HEK293T (cell line): ENCODE measurements around the gene ARHGEF16.

Experiments used
- ARNT ChIP-seq: fragments of 450-650 bp; IDR thresholded peaks from 2 replicates; pipeline ENCODE4 v1.6.1; 2017; ENCODE audit warnings: mild to moderate bottlenecking
- BHLHE40 ChIP-seq: fragments of 450-650 bp; IDR thresholded peaks from 2 replicates; pipeline ENCODE4 v1.6.1; 2016; ENCODE audit warnings: mild to moderate bottlenecking, moderate library complexity, borderline replicate concordance
- FOXK2 ChIP-seq: fragments of 450-650 bp; IDR thresholded peaks from 2 replicates; pipeline ENCODE4 v1.6.1; 2016; ENCODE audit warnings: mild to moderate bottlenecking
- FOXM1 ChIP-seq: fragments of 450-650 bp; IDR thresholded peaks from 2 replicates; pipeline ENCODE4 v1.6.1; 2017; ENCODE audit warnings: mild to moderate bottlenecking, borderline replicate concordance
- HDGF ChIP-seq: fragments of 450-650 bp; IDR thresholded peaks from 2 replicates; pipeline ENCODE4 v1.6.1; 2017; ENCODE audit warnings: antibody characterized with exemption, borderline replicate concordance
- NFRKB ChIP-seq: fragments of 450-650 bp; IDR thresholded peaks from 2 replicates; pipeline ENCODE4 v1.6.1; 2016; ENCODE audit warnings: mild to moderate bottlenecking, moderate library complexity
- SP1 ChIP-seq: fragments of 450-650 bp; IDR thresholded peaks from 2 replicates; pipeline ENCODE4 v1.6.1; 2017
- ZNF384 ChIP-seq: fragments of 450-650 bp; IDR thresholded peaks from 2 replicates; pipeline ENCODE4 v1.6.1; 2016
- TF ChIP-seq, protein P1 (sequence below): fragments of 450-650 bp; IDR thresholded peaks from 2 replicates; pipeline ENCODE4 v1.6.1; 2016

- TF ChIP-seq ARNT = no peak
- TF ChIP-seq FOXM1 = no peak
- no peak for TF ChIP-seq HDGF
- TF ChIP-seq SP1 = no peak
- no peak for TF ChIP-seq FOXK2
- no peak for TF ChIP-seq BHLHE40
- TF ChIP-seq ZNF384 = no peak
- TF ChIP-seq NFRKB = no peak
- TF ChIP-seq, protein P1, sequence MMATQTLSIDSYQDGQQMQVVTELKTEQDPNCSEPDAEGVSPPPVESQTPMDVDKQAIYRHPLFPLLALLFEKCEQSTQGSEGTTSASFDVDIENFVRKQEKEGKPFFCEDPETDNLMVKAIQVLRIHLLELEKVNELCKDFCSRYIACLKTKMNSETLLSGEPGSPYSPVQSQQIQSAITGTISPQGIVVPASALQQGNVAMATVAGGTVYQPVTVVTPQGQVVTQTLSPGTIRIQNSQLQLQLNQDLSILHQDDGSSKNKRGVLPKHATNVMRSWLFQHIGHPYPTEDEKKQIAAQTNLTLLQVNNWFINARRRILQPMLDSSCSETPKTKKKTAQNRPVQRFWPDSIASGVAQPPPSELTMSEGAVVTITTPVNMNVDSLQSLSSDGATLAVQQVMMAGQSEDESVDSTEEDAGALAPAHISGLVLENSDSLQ = no peak
Observed at GRCh38 chr1:3452866-3453175, 1.6 kb upstream of the ARHGEF16 start.
